ENCODE measurements around the gene TPRN.

TPRN gene

DNA sequence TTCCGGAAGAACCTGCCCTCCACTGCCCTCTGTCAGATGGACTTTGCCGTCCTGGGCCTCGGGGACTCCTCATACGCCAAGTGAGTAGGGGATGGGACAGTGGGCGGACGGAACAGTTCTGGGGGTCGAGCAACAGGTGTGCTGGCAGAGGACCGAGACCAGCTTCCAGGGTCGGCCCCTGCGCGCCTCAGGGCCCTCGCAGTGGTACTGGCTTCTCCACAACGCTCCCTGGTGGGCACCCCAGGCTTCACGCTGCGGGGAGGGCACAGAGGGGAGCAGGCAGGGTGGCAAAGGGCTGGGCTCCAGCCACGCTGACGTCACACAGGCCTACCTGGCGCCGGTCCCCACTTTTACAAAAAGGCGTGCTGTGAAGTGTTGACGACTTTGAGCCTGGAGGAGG, 12.0 kb upstream of the TPRN start:
- DNase-seq (ENCODE audit: low read depth in 2 of 2), result no peak

- DNase-seq (ENCODE audit: low read depth in 2 of 2), result no peak
Measured at GRCh38 chr9:137211532-137211931, 11.0 kb upstream of the TPRN start.

DNA sequence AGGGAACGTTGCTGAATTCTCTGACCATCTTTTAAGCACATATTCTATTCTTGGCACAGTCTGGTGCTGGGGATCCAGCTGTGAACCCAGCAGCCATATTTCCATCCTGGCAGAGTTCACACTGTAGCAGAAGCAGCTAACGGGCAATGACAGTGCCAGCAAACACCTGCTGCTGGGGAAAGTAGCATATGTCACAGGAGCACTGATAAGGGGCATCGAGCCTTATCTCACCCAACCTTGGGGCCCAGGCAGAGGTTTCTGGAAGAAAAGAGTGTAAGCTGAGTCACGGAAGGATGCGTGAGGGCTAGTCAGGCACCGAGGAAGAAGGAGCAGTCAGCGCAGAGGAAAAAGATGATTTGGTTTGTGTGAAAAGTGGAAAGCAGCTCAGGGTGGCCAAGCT, 6.1 kb upstream of the TPRN start:
- DNase-seq (ENCODE audit: low read depth in 2 of 2), result no peak

DNA sequence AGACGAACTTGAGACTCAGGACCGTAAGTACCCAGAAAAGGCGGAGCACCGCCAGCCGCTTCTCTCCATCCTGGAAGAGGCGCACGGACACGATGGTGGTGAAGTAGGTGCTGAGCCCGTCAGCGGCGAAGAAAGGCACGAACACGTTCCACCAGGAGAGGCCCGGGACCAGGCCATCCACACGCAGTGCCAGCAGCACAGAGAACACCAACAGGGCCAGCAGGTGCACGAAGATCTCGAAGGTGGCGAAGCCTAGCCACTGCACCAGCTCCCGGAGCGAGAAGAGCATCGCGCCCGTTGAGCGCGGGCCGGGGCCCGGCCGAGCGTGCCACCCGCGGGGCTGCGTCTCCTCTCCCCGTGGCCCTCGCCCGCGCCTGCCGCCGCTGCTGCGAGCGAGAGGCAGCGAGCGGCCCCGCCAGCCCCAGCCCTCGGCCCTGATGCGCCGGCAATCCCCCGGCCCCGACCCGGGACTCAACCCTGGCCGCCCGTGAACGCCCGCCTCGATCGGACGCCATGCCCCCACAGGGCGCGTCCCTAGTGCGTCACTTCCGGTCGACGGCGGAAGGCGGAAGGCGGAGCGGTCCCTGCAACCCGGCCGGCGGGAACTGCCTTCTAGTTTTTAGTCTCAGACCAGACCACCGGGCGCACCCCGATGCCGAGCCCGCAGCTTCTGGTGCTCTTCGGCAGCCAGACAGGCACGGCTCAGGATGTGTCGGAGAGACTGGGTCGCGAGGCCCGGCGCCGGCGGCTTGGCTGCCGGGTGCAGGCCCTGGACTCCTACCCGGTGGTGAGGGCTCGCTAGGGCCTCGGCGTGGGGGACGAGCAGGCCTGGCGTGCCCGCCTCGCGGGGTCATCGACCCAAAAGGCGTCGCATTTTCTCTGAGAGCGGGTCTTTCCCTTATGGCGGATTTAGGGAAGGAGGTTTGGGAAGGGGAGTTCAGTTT, 4.9 kb upstream of the TPRN start, which contains the start of the genes NDOR1 and TMEM203:
Gene NDOR1, plus strand, starts transcription at position 575 of the 944 bp plus-strand sequence. Its CDS starts 78 bp downstream, at position 653.
Gene TMEM203, minus strand, starts transcription at position 523 of the 944 bp plus-strand sequence. Its CDS starts 234 bp downstream, at position 289.
- DNase-seq (ENCODE audit: low read depth in 2 of 2), result peak; percentile 87

DNA sequence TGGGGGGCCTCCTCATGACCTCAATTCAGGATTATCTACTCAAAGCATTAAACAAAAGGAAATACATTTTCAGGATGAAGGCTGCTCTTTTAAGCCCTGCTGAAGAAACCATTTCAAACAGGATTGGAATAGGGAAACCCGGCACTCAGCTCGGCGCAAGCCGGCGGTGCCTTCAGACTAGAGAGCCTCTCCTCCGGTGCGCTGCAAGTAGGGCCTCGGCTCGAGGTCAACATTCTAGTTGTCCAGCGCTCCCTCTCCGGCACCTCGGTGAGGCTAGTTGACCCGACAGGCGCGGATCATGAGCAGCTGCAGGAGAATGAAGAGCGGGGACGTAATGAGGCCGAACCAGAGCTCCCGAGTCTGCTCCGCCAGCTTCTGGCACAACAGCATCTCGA, 4.2 kb upstream of the TPRN start:
- no peak for DNase-seq (ENCODE audit: low read depth in 2 of 2)

- DNase-seq (ENCODE audit: low read depth in 2 of 2), result no peak
Measured at GRCh38 chr9:137202966-137203365, 2.4 kb upstream of the TPRN start.

- no peak for DNase-seq (ENCODE audit: low read depth in 2 of 2)
Measured at GRCh38 chr9:137201205-137201868, 796 bp upstream of the TPRN start.

GRCh38 chr9:137199411-137200121, 975 bp downstream of the TPRN start:
- no peak for DNase-seq (ENCODE audit: low read depth in 2 of 2)

DNA sequence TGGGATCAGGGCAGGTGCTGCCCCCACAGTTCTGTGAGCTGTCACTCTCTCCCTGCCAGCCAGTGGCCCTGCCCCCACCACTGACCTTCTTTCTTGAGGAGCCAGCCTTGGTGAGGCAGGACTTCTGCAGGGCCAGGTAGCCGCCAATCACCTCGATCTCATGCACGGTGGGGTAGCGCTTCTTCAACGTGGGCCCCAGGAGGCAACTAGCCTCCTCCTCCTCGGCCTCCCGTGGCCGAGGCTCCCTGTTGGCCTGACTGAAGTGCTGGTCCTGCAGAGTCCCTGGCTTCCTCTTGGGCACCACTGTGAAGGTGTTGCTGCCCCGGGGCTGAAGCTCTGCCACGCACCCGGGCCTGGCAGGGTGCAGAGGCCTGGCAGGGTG, 1.6 kb downstream of the TPRN start:
- no peak for DNase-seq (ENCODE audit: low read depth in 2 of 2)

DNA sequence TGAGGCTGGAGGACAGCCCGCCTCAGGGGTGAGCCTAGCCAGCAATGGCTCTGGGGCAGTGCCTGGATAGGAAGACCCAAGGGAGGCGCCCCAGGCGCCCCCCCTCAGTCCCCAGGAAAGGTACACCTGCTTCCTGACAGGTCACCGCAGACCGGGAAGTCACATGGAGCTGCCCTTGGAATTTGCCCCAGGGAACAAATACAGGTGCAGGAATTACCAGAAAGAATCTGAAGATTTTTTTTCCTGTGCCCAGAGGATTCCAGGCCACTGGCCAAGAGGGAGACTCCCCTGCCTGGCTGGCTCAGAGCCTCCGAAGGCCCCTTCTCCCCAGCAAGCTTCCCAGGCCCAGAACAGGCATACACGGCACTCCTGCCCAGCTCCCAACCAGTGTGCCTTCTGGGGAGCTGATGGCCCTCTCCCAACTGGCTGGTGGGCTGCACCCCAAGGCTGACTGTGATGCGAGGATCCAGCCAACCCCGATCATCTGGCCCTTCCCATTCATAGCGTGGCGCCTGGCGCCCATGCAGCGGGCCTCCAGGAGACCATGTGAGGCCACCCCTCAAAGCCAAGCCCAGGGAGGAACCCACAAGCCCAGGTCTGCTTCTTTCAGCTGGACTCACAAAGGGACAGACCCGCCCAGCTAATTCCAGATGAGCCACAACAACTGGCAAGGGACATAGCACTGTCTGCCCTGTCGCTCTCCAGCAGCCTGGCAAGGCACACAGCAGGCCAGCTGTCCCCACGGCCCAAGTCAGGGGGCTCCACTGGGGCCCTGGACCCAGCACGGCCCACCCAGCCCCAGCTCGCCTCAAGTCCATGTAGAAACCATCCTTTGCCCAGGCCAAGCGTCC, 2.3 kb downstream of the TPRN start:
- no peak for DNase-seq (ENCODE audit: low read depth in 2 of 2)

DNA sequence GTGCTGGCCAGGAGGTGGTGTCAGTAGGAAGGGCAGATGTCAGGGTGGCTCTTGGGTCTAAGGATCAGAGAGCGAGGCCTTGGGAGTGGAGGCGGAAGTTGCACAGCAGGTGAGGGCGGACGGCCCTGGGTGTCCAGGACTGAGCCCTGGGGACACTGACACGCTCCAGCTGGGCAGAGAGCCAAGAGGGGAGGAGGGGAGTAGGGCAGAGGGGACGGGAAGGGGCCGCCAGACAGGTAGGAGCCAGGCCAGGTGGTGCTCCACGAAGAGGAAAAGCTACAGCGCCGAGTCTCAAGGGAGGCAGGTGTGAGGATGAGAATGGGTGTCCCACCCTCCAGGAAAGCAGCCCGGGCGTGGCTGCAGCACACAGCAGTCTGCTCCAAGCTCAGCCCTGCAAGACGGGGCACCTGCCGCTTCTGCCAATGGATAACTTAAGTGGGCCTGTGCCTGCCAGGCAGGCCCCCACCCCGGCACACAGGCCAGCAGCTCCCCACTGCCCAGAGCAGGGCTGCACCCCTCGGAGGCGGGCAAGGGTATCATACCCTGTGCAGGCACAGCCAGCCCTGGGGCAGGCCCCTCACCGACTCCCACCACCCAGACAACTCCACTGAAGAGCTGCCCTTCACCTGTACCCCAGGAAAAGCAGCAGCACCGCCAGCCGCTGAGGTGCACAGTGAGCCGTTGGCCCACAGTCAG, 4.9 kb downstream of the TPRN start:
- no peak for DNase-seq (ENCODE audit: low read depth in 2 of 2)

GRCh38 chr9:137194909-137195308, 5.6 kb downstream of the TPRN start:
- DNase-seq (ENCODE audit: low read depth in 2 of 2), result no peak

GRCh38 chr9:137194388-137194787, 6.2 kb downstream of the TPRN start:
- no peak for DNase-seq (ENCODE audit: low read depth in 2 of 2)

- no peak for DNase-seq (ENCODE audit: low read depth in 2 of 2)
Measured at GRCh38 chr9:137193771-137194170, 6.8 kb downstream of the TPRN start.

DNA sequence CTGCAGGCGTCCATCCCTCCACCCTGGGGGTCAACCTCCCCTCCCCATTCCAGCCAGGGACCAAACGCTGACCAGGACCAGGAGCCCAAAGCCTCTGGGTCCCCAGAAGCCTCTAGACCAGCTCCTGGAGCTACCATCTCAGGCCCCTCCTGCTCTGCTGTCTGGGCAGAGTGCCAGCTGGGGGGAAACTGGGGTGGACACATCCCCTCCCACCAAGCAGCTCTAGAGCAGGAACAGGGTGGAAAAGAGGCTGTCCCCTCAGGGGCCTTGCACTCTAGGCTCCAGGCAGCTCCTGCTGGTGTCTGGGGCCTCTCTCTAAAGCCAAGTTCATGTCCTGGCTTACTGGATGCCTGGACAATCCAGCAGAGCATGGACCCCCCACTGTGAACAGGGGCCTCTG, 7.7 kb downstream of the TPRN start:
- no peak for DNase-seq (ENCODE audit: low read depth in 2 of 2)

DNA sequence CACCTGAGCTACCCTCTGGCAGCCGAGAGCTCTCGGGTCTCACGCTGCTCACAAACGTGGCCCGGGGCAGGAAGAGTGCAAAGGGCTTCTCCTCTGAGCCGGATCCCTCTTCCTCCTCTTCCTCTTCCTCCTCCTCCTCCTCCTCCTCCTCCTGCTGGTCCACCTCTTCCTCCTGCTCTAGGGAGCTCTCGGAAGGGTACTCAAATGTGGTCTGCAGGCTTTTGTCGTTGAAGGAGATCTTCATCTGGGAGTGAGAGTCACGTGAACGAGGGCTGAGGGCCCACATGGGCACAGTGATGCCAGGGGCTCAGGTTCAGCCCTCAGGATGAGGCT, 8.1 kb downstream of the TPRN start:
- no peak for DNase-seq (ENCODE audit: low read depth in 2 of 2)

GRCh38 chr9:137191691-137192447, 8.7 kb downstream of the TPRN start:
- no peak for DNase-seq (ENCODE audit: low read depth in 2 of 2)

DNA sequence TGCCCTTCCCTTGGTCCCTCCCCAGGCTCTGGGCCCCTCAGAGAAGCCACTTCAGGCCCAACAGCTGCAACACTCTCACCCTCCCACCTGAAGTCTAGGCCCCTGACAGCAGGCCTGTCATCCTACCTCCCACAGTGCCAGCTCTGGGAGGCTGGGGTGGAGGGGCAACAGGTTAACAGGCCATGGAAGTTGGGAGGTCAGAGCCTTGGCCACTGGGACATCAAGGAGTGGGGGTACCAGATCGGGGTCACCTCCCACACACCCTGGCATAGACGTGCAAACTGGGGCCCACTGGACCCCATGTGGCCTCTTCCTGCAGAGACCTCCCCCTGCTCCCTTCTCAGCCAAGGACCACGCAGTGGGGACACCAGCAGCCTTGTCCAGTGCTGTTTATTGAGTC, 9.3 kb downstream of the TPRN start:
- DNase-seq (ENCODE audit: low read depth in 2 of 2), result no peak

- DNase-seq (ENCODE audit: low read depth in 2 of 2), result no peak
Measured at GRCh38 chr9:137190315-137190856, 10.2 kb downstream of the TPRN start.

Data from activated CD8-positive, alpha-beta memory T cell treated with anti-CD3 and anti-CD28 coated beads for 4 hours (primary cell).